HG03025 (cell line): ENCODE results near the gene SUSD6.
A peak's percentile ranks its signal among the peaks of the same experiment; 100 is the strongest.
"Not testable (repeated sequence)": the region's sequence is repeated elsewhere in the genome, so short reads cannot be mapped to it uniquely, and the experiment has no call there.

Experiments
- ATAC-seq: cut with Tn5 transposase; IDR thresholded peaks from one replicate; pipeline ENCODE4 v1.9.1; 2021; ENCODE audit warnings: mild to moderate bottlenecking, moderate library complexity; ENCODE audit not compliant: unreplicated experiment, low FRiP score

Gene SUSD6

DNA sequence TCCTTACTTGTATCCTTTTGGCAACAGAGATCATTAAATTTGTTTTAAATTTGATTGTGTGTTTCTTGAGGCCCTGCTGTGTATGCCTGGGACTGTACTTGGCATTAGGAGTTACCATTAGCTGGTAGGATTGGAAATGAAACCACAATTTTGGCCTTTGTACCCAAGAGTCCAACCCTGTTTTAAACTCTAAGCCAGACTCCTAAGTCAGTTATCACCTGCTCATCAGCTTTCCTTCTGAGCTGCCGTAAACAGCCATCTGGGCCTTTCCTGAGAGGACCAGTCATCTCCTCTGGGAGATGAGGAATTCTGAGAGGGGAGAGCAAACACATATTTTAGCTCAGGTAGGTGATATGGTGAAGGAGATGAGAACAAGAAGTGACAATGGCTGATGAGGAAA lies 81.2 kb downstream of the SUSD6 start:
- ATAC-seq, result no peak

DNA sequence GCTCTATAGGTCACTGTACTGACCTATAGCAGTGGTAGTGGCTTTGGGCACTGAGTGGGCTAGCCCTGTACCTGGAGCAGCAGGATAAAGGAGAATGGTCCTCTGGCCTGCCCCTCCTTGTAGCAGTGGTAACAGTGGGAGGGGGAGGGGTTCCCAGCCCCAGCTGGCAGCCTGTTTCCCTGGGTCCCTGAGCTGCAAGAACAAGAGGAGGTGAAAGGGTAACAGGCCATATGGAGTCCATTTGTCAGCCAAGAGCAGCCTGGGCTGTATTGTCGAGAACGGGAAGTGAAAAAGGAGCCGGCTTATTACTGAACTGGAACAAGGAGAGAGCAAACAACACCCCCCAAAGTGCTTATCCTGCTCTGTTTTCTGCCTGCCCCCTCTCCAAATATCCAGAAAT lies 81.7 kb downstream of the SUSD6 start:
- ATAC-seq, result peak; percentile 50

GRCh38 chr14:69693801-69694729 lies 82.7 kb downstream of the SUSD6 start:
- ATAC-seq, result no peak

DNA sequence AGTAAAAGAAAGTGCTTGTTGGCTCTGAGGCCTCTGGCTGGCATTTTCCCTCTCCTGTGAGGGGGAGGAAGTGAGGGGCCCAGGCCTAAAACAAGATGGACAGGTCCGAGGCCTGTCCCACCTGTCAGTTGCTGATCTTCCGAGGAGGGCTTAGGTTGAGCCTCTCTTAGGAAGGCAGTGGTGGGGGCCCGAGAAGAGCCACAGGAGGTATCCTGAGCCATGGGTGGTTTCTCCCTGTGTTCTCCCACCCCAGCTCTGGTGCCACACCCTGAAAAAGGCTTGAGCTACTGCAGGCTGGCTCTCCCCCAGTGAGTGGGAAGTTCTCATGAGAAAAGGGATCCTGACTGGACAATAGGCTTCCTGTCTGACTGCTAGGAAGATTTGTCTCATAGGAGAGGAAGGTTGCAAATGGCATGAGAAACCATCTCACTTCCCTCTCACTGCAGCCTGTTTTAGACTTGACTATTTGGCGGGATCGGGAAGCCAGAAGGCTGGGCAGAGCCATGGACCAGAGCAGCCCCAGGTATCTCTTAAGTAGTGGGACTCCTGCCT lies 83.4 kb downstream of the SUSD6 start:
- no peak for ATAC-seq

GRCh38 chr14:69695322-69696203 lies 84.2 kb downstream of the SUSD6 start:
- ATAC-seq, result no peak

DNA sequence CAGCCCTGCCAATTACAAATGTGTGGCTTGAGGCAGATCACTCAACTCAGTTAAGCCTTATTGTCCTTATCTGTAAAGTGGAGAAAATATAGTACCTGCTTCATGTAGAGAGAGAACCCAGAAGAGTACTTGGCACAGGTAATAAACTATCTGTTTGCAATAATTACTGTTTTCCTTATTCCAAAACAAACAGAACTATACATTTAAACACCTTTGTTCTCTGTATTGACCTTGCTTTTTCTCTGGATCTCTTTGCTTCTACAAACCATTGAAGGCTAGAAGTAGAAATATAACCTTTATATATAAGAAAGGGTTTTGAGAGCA lies 84.8 kb downstream of the SUSD6 start:
- no peak for ATAC-seq

- ATAC-seq, result no peak
Measured at GRCh38 chr14:69696633-69697557, 85.5 kb downstream of the SUSD6 start.

GRCh38 chr14:69698572-69698971 lies 87.2 kb downstream of the SUSD6 start:
- ATAC-seq, result no peak

DNA sequence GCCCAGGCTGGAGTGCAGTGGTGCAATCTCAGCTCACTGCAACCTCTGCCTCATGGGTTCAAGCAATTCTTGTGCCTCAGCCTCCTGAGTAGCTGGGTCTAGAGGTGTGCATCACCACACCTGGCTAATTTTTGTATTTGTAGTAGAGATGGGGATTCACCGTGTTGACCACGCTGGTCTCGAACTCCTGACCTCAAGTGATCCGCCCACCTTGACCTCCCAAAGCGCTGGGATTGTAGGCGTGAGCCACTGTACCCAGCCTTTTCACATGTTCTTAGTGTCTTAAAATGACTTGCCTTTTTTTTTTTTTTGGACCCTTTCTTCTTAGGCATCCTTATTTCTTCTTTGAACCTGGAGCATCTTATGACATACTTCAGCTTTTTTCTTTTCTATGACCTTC lies 87.8 kb downstream of the SUSD6 start:
- not testable (repeated sequence) for ATAC-seq

GRCh38 chr14:69699748-69700303 lies 88.4 kb downstream of the SUSD6 start:
- no peak for ATAC-seq

DNA sequence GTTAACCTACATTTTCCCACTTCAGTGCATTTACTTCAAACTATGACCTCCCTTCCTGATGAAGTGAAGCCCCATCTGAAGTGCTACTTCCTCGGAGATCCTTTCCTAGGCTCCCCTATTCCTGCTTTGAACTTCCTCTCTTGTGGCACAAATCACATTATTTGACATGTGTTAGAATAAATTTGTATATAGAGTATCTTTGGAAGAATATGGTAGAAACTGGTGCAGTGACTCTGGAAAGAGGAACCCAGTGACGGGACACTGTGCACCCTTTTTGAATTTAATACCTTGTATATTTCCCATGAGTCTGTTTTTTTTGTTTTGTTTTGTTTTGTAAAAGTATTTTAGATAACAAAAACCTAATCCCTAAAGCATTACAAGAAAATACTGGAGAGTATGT lies 89.2 kb downstream of the SUSD6 start:
- ATAC-seq, result no peak

DNA sequence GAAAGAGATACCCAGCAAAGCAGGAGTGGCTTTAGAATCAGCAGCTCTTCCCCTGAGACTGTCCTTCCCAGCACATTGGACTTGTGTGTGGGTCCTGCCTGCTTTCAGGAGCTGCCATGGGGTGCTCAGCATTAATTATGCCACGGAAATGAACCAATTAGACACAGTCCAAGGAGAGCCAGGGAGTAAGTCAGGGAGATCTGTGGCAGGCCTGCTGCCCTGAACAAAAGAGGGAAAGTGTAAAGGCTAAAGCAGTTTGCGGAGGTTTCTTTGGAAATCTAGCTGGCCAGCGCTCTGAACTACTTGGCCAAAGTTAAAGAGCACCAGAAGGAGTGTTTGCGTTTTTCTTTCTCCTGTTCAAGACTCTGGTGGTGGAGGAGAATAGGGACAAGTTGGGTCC lies 89.9 kb downstream of the SUSD6 start:
- no peak for ATAC-seq

- ATAC-seq, result peak; percentile 61
Measured at GRCh38 chr14:69701857-69702256, 90.5 kb downstream of the SUSD6 start.

GRCh38 chr14:69703047-69704039 lies 91.9 kb downstream of the SUSD6 start:
- ATAC-seq, result no peak

DNA sequence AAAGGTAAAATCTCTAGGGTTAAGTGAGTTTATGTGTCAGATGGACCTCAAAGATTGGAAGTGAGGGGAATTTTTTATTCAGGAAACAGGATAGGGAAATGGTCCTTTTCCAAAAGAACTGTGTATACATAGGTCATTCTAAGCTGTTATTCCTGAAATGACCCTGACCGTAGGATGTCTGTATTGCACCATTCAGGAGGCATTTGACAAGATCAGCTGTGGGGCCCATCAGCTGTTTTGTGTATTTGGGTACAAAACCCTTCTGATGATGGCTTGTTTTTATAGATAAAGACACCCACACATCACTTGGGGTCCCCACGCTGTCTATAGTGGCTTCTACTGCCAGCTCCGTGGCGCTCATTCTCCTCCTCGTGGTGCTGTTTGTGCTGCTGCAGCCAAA lies 92.9 kb downstream of the SUSD6 start:
- ATAC-seq, result no peak

- no peak for ATAC-seq
Measured at GRCh38 chr14:69705706-69706105, 94.3 kb downstream of the SUSD6 start.

DNA sequence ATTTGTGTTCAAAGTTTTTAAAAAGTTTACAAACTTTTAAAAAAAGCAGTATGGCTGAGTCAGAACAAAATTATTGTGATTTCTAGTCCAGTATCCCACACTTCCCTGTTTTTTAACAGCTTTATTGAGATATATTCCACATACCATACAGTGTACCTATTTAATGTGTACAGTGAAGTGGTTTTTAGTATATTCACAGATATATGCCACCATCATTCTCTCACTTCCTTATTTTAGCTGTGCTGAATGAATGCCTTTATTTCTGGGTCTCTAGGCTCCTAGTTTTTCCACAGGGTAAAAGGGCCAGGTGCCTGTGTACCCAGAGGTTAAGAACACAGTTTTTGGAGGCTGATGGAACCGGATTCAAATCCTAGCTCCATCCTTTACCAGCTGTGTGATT lies 96.7 kb downstream of the SUSD6 start:
- ATAC-seq, result no peak

DNA sequence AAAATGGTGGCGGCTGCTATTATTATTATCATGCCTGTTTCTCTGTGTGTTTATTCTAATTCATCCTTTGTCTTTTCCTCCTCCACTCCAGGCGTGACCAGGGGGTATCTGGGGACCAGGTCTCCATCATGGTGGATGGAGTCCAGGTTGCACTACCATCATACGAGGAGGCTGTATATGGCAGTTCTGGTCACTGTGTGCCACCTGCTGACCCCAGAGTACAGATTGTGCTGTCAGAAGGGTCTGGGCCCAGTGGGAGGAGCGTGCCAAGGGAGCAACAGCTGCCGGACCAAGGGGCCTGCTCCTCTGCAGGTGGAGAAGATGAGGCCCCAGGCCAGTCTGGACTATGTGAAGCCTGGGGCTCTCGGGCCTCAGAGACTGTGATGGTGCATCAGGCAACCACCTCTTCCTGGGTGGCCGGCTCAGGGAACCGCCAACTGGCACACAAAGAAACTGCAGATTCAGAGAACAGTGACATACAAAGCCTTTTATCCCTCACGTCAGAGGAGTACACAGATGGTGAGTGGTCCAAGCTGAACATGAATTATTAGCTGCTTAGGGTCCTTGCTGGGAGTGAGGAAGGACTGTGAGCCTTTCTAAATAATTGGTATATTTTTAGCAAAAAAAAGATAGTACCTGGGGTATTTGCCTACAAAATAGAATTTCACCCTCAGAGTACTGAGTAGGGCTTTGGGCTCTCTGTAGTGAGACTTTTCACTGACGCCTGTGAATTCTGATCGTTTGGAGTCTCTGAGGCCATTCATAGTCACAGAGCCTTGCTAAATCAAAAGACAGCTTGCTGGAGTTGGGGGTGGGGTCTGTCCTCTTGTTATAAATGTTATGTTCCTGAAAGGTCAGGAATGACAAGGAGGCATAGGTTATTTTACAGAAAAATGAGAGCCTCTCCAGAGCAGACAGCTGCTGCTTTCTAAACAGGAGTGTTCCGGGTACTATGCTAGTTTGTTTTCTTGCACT lies 97.5 kb downstream of the SUSD6 start:
- no peak for ATAC-seq
